Left lung (tissue), 10 donors: ENCODE data around the gene TKTL1. TPM values are rescaled to one million over a fixed set of nuclear protein-coding genes. Genes with fewer than 3 reads are reported as not detected.

ENCODE experiments used
- ATAC-seq: fragments of 200-7000 bp; cut with Tn5 transposase; one replicate; pipeline ENCODE4 v1.9.1; 2020; ENCODE audit warnings: moderate library complexity
- DNase-seq, 4 donors: peaks; one replicate each; pipeline ENCODE4 v3.0.0-alpha.2; 2013 to 2020
- H3K27ac ChIP-seq, 2 donors: fragments of 200-600 bp; sonication (generic) in 1 of 2; one replicate each; pipeline versions ENCODE4 v1.5.0 to v1.8.0; 2020 to 2021
- H3K27me3 ChIP-seq, 2 donors: fragments of 200-600 bp; sonication (generic) in 1 of 2; one replicate each; pipeline versions ENCODE4 v1.5.0 to v1.8.0; 2020 to 2021
- H3K36me3 ChIP-seq, 2 donors: fragments of 200-600 bp; sonication (generic) in 1 of 2; one replicate each; pipeline versions ENCODE4 v1.5.0 to v1.8.0; 2020 to 2021
- H3K4me1 ChIP-seq, 2 donors: fragments of 200-600 bp; one replicate each; pipeline ENCODE4 v1.8.0; 2021
- H3K4me3 ChIP-seq, 2 donors: fragments of 200-600 bp; sonication (generic) in 1 of 2; one replicate each; pipeline versions ENCODE4 v1.5.0 to v1.8.0; 2020 to 2021; ENCODE audit warnings: mild to moderate bottlenecking in 1 of 2
- H3K9me3 ChIP-seq, 2 donors: fragments of 200-600 bp; sonication (generic) in 1 of 2; one replicate each; pipeline versions ENCODE4 v1.5.0 to v1.8.0; 2020 to 2021
- CTCF ChIP-seq, 2 donors: fragments of 200-600 bp; sonication (generic) in 1 of 2; IDR thresholded peaks; one replicate each; pipeline versions ENCODE4 v1.5.0 to v1.8.0; 2021; ENCODE audit warnings: antibody characterized with exemption in 2 of 2
- intact Hi-C, 2 donors: fragments of 100-400 bp; cut with DNase I; formaldehyde crosslinking; loops; one replicate each; pipeline versions ENCODE4 v1.11.2 to v1.14.2; 2022
- polyA plus RNA-seq, 6 donors: library from polyadenylated mRNA; unstranded; fragments of 120-200 nt; gene quantifications; one replicate each; pipeline ENCODE4 v1.2.1, GENCODE V29; 2013; ENCODE audit not compliant: insufficient read length in 6 of 6
- total RNA-seq, 2 donors: library from RNA; stranded (reverse); fragmentation: NEBNext Ultra II Directional; extraction: Animal tissue kit (Norgen Biotek cat#: 25700); gene quantifications; one replicate each; pipeline ENCODE4 v1.2.1, GENCODE V29; 2021
- donor health status: DM: no; HTN: yes; CAD: no.
- donor health status: DM: no; HTN: no; CAD: no.

The TKTL1 gene
- total and polyA plus RNA-seq, 8 donors: 0.27 to 0.52 (median 0.43) TPM; not detected in 1

GRCh38 chrX:154303476-154303875 is 7.9 kb downstream of the TKTL1 start:
- Histone ChIP-seq H3K27me3 (no peaks in the 10 kb centered on the region), H3K4me1 (peaks cover 0 to 2% of the 10 kb centered on the region in 2 donors), H3K9me3 (no peaks in the 10 kb centered on the region), H3K36me3 (no peaks in the 10 kb centered on the region), H3K4me3 (no peak overlapping the region), H3K27ac (no peak overlapping the region)
- no peak for ATAC-seq
- no peak for TF ChIP-seq CTCF (IDR thresholded peaks at IDR 0.05)
- DNase-seq: no peak
- intact Hi-C loops: no loop called here

GRCh38 chrX:154304846-154305245 is 9.3 kb downstream of the TKTL1 start:
- Histone ChIP-seq H3K27ac (no peak overlapping the region), H3K27me3 (no peaks in the 10 kb centered on the region), H3K9me3 (no peaks in the 10 kb centered on the region), H3K4me3 (no peak overlapping the region), H3K4me1 (peaks cover 0 to 4% of the 10 kb centered on the region in 2 donors), H3K36me3 (no peaks in the 10 kb centered on the region)
- no peak for DNase-seq
- intact Hi-C loops: no loop called here
- TF ChIP-seq CTCF (IDR thresholded peaks at IDR 0.05): no peak
- ATAC-seq: no peak

GRCh38 chrX:154305541-154306205 is 10.1 kb downstream of the TKTL1 start:
- no peak overlapping the region for H3K27ac ChIP-seq
- DNase-seq (no peak), ATAC-seq (no peak)
- peaks cover 0 to 4% of the 10 kb centered on the region in 2 donors for H3K4me1 ChIP-seq
- intact Hi-C loops: no loop called here
- no peaks in the 10 kb centered on the region for H3K9me3 ChIP-seq
- no peaks in the 10 kb centered on the region for H3K27me3 ChIP-seq
- H3K4me3 ChIP-seq: no peak overlapping the region
- TF ChIP-seq CTCF (IDR thresholded peaks at IDR 0.05): no peak
- no peaks in the 10 kb centered on the region for H3K36me3 ChIP-seq

- no peak for ATAC-seq
- no peaks in the 10 kb centered on the region for H3K27me3 ChIP-seq
- peak in 1 of 4 donors; percentile 6 for DNase-seq
- no peak overlapping the region for H3K27ac ChIP-seq
- no peak for TF ChIP-seq CTCF (IDR thresholded peaks at IDR 0.05)
- H3K4me3 ChIP-seq: no peak overlapping the region
- H3K36me3 ChIP-seq: no peaks in the 10 kb centered on the region
- H3K9me3 ChIP-seq: no peaks in the 10 kb centered on the region
- intact Hi-C loops: no loop called here
- peaks cover 0 to 4% of the 10 kb centered on the region in 2 donors for H3K4me1 ChIP-seq
These were observed 11.6 kb downstream of the TKTL1 start for GRCh38 chrX:154307202-154307601.

GRCh38 chrX:154308108-154308946 is 12.7 kb downstream of the TKTL1 start:
- Histone ChIP-seq H3K4me3 (no peak overlapping the region), H3K9me3 (no peaks in the 10 kb centered on the region), H3K36me3 (no peaks in the 10 kb centered on the region), H3K27me3 (no peaks in the 10 kb centered on the region), H3K27ac (no peak overlapping the region), H3K4me1 (peaks cover 0 to 4% of the 10 kb centered on the region in 2 donors)
- ATAC-seq (peak; percentile 78), DNase-seq (peak in 2 of 4 donors; percentile 33 to 49)
- intact Hi-C loops: no loop called here
- TF ChIP-seq CTCF (IDR thresholded peaks at IDR 0.05): peak; percentile 77 to 84
